Measurements from ENCODE around the gene WDR45. TPM values are rescaled to one million over a fixed set of nuclear protein-coding genes. Genes with fewer than 3 reads are reported as not detected.
"Not testable (repeated sequence)": the region's sequence is repeated elsewhere in the genome, so short reads cannot be mapped to it uniquely, and the experiment has no call there.

Gene WDR45
- 22.3 and 34.1 TPM in 2 replicates for total RNA-seq (2014; rRNA removed; shearing (Covaris generic); ENCODE audit: low replicate concordance)

- peak; percentile 49 for DNase-seq (ENCODE audit: low read depth)
Observed at GRCh38 chrX:49079489-49080428, at the start of gene WDR45. WDR45 (minus strand) TSS chrX:49079887; CDS start chrX:49078095, 1,792 bp downstream.

GRCh38 chrX:49129427-49129826 lies 49.7 kb upstream of the WDR45 start:
- in situ Hi-C loops (cut with HindIII; ENCODE audit: low pct_unique_long_range_greater_than_20kb, low sequenced_read_pairs): no loop called here
- DNase-seq (ENCODE audit: low read depth): no peak

More at GRCh38 chrX:49079489-49080428, at the start of gene WDR45:
- in situ Hi-C loops (cut with HindIII; ENCODE audit: low pct_unique_long_range_greater_than_20kb, low sequenced_read_pairs): no loop called here

- in situ Hi-C loops (cut with HindIII; ENCODE audit: low pct_unique_long_range_greater_than_20kb, low sequenced_read_pairs); DNase-seq (ENCODE audit: low read depth): not testable (repeated sequence)
Observed at GRCh38 chrX:49127742-49128258, 48.1 kb upstream of the WDR45 start.

- DNase-seq (ENCODE audit: low read depth): no peak
- in situ Hi-C loops (cut with HindIII; ENCODE audit: low pct_unique_long_range_greater_than_20kb, low sequenced_read_pairs): no loop called here
Observed at GRCh38 chrX:49122499-49122898, 42.8 kb upstream of the WDR45 start.

- in situ Hi-C loops (cut with HindIII; ENCODE audit: low pct_unique_long_range_greater_than_20kb, low sequenced_read_pairs): no loop called here
- peak; percentile 8 for DNase-seq (ENCODE audit: low read depth)
Observed at GRCh38 chrX:49120091-49120490, 40.4 kb upstream of the WDR45 start.

GRCh38 chrX:49117581-49117980 lies 37.9 kb upstream of the WDR45 start:
- DNase-seq (ENCODE audit: low read depth): no peak
- in situ Hi-C loops (cut with HindIII; ENCODE audit: low pct_unique_long_range_greater_than_20kb, low sequenced_read_pairs): no loop called here

GRCh38 chrX:49116716-49117115 lies 37.0 kb upstream of the WDR45 start:
- no peak for DNase-seq (ENCODE audit: low read depth)
- in situ Hi-C loops (cut with HindIII; ENCODE audit: low pct_unique_long_range_greater_than_20kb, low sequenced_read_pairs): no loop called here

- in situ Hi-C loops (cut with HindIII; ENCODE audit: low pct_unique_long_range_greater_than_20kb, low sequenced_read_pairs): no loop called here
- no peak for DNase-seq (ENCODE audit: low read depth)
Observed at GRCh38 chrX:49116076-49116475, 36.4 kb upstream of the WDR45 start.

- DNase-seq (ENCODE audit: low read depth): no peak
- in situ Hi-C loops (cut with HindIII; ENCODE audit: low pct_unique_long_range_greater_than_20kb, low sequenced_read_pairs): no loop called here
Observed at GRCh38 chrX:49111791-49112190, 32.1 kb upstream of the WDR45 start.

GRCh38 chrX:49110417-49110816 lies 30.7 kb upstream of the WDR45 start:
- DNase-seq (ENCODE audit: low read depth): no peak
- in situ Hi-C loops (cut with HindIII; ENCODE audit: low pct_unique_long_range_greater_than_20kb, low sequenced_read_pairs): no loop called here

- no peak for DNase-seq (ENCODE audit: low read depth)
- in situ Hi-C loops (cut with HindIII; ENCODE audit: low pct_unique_long_range_greater_than_20kb, low sequenced_read_pairs): no loop called here
Observed at GRCh38 chrX:49108641-49109040, 29.0 kb upstream of the WDR45 start.

- in situ Hi-C loops (cut with HindIII; ENCODE audit: low pct_unique_long_range_greater_than_20kb, low sequenced_read_pairs): no loop called here
Observed at GRCh38 chrX:49106930-49107329, 27.2 kb upstream of the WDR45 start.

GRCh38 chrX:49106296-49106695 lies 26.6 kb upstream of the WDR45 start:
- in situ Hi-C loops (cut with HindIII; ENCODE audit: low pct_unique_long_range_greater_than_20kb, low sequenced_read_pairs): no loop called here
- DNase-seq (ENCODE audit: low read depth): no peak

More at GRCh38 chrX:49106930-49107329, 27.2 kb upstream of the WDR45 start:
- peak; percentile 32 for DNase-seq (ENCODE audit: low read depth)

- in situ Hi-C loops (cut with HindIII; ENCODE audit: low pct_unique_long_range_greater_than_20kb, low sequenced_read_pairs): no loop called here
- peak; percentile 46 for DNase-seq (ENCODE audit: low read depth)
Observed at GRCh38 chrX:49103637-49104036, 23.9 kb upstream of the WDR45 start.

GRCh38 chrX:49102190-49102589 lies 22.5 kb upstream of the WDR45 start:
- in situ Hi-C loops (cut with HindIII; ENCODE audit: low pct_unique_long_range_greater_than_20kb, low sequenced_read_pairs): no loop called here
- DNase-seq (ENCODE audit: low read depth): no peak

GRCh38 chrX:49101629-49101984 lies 21.9 kb upstream of the WDR45 start:
- in situ Hi-C loops (cut with HindIII; ENCODE audit: low pct_unique_long_range_greater_than_20kb, low sequenced_read_pairs): no loop called here
- DNase-seq (ENCODE audit: low read depth): no peak

GRCh38 chrX:49100704-49101628 lies 21.3 kb upstream of the WDR45 start:
- peak; percentile 91 for DNase-seq (ENCODE audit: low read depth)
- in situ Hi-C loops (cut with HindIII; ENCODE audit: low pct_unique_long_range_greater_than_20kb, low sequenced_read_pairs): no loop called here

GRCh38 chrX:49096419-49096818 lies 16.7 kb upstream of the WDR45 start:
- DNase-seq (ENCODE audit: low read depth): no peak
- in situ Hi-C loops (cut with HindIII; ENCODE audit: low pct_unique_long_range_greater_than_20kb, low sequenced_read_pairs): no loop called here

GRCh38 chrX:49089553-49089952 lies 9.9 kb upstream of the WDR45 start:
- in situ Hi-C loops (cut with HindIII; ENCODE audit: low pct_unique_long_range_greater_than_20kb, low sequenced_read_pairs): no loop called here
- no peak for DNase-seq (ENCODE audit: low read depth)

All from Caki2 (cell line).